Activated effector memory CD4-positive, alpha-beta T cell treated with anti-CD3 and anti-CD28 coated beads, Interleukin-2, amount 50 U/mL, for 16 hours (primary cell): ENCODE data around the gene DNAH8.

Experiments used
- DNase-seq: peaks from one replicate; pipeline ENCODE4 v3.0.0-alpha.2; 2020

DNAH8 gene

DNA sequence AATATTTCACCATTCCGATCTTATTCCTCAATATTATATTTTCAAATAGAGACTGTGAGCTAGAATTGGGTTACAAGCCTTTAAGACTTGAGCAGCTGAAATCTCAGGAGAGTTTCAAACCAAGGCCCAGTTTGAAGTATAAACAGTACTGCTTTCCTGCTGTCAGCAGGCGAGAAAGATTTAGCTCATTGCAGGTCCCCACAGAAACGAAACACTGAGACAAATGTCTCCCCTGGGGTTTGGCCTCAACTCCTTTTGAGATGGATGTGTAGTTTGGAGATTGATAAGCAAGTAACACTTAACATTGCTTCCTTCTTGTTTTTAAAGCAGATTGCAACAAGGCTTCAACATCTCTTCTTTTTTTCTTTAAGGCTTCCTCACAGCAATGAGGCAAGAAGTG lies 311.1 kb downstream of the DNAH8 start:
- no peak for DNase-seq

DNA sequence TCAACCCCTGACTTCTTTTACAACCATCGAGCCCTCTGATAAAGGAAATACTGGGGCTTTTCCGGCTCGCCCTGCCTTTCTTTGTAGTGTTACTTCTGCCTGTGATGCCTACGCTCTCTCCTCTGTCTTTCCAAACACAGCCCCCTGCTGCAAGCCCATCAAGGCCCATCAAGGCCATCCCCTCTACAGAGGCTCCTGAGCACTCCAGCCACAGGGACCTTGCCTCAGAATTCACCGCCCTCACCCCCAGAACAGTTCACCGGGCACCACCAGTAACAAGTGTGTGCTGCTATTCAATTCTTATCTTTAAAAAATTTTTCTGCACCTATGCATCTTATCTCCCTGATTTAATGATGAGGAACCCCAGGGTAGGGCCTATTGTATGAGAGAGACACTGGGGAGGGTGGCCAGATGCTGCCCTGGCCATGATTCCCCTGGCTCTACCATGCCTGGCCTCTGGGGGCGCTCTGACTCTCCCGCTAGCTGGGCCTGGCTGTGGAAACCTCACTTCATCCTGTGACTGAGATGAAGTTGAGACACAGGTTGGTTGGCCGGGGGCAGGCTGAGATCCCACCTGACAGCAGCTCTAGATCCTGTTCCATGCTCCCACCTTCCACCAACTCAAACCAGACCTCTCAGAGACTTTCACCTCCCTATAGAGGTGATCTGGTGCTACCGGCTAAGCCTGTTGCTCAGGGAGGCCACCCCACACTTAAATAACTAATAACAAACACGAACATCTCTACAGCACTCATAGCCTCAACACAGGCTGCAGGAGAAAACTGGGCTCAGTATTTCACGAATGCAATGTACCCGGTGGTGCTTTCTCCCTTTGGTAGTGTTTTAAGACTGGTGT lies 314.3 kb downstream of the DNAH8 start:
- peak; percentile 72 for DNase-seq

DNA sequence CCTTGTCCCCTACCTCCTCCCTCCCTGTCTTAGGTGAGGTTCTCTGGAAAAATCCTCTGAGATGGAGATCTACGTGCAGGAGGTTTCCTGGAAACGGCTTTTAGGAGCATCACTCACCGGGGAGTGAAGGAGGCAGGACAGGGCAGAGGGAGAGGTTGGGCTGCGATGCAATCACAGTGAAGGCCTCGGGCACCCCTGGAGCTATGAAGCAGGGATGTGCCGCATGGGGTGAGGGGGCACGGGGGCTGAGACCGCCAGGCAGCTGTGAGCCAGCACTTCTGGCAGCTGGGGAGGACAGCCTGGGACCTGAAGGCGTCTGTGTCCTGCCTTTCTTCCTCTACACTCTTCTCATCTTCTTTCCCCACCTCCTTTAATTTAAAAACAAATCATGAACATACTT lies 320.6 kb downstream of the DNAH8 start:
- DNase-seq = no peak

DNA sequence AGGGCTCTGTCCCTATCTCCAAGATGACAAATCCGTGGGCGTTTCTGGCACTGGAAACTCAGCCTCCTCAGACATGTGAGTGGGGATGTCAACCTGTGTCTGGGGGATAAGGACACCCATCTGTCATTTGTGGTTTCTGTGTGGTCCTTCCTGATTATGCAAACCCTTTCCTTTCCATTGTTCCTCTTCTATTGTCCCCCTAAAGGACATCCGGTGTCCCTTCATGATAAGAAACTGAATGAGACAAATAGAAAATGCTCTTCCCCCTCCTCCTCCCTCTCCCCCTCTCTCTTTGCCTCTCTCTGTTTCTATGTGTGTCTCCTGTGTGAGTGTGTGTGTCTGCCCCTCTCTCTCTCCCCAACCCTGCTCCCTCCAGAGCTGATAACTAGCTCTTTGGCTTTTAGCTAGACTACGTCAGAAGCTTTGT lies 322.0 kb downstream of the DNAH8 start:
- DNase-seq = no peak

DNA sequence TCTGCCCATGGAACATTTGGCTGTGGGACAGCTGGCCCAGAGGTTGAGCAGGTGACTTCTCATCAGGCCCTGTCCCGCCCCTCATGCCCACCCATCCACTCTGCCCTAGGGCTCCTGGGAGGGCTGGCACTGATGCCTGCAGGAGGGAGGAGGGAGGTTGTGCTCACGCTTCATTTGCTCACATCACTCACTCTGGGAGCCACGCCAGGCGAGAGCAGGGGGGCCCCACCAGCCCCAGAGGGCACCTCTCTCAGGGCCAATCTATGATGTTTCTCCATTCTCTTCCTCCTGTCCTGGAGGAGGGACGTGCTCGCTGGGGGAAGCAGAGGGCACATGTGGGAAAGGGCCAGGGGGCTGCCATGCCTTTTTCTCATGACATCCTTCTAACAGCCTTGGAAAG lies 322.6 kb downstream of the DNAH8 start:
- DNase-seq = peak; percentile 27

DNA sequence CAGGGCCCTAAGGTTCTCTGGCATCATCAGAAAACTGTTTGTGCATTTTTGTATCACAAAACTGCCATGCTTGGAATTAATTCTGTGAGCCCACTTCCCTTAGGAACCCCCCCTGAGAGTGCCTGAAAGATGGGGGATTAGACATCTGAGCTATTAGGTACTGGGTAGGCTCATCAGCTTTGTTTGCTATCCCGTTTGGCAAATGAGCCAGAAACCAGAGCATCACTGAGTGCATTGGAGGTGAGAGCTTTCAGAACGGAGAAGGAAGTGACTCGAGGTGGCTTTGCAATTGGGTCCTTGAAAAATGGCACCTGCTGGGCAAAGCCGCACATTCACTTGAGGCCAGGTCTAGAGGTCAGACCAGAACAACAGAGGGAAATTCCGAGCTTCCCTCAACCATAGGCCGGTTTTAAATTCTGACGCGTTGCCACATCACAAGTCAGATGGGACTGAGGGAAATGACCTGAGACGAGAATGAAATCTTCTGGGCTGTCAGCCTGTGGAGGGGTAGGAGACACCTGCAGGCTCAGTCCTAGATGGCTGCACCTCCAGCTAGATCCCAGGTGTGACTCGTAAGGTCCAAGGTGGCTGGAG lies 325.1 kb downstream of the DNAH8 start:
- DNase-seq = peak; percentile 36

DNA sequence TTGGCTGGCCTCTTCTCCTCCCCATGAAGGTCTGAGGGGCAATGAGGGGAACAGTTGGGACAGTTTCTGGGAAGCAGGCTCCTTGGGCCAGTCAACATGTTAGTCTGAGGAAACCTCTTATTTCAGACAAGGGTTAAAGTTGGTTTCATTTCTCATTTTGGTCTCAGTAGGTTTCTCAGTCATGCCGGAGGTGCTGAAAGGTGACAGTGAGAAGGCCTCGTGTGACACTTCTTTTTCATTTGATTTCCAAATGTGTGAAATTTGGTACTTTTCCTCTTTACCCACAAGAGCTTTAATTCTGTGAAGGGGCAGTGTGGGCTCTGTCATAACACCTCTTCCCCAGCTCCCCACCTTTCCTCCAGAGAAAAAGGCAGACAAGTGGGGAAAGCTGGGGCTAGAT lies 326.0 kb downstream of the DNAH8 start:
- no peak for DNase-seq

DNA sequence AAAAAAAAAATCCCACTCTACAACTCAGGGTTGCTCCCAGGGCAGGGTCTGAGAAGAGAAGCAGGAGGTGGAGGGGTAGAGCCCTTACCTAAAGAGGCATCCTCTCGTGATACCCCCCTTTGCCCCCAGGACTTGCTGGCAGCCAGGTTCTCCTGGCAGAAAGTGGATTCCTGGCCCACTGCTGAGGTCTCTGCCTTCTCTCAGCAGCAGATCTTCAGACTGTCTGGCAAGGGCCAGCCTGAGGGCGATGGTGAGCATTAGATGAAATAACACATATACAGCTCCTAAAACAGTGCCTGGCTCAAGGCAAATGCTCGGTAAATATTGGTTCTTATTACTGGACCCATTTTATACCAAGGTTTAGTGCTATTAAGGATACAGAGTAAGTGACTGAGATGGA lies 328.7 kb downstream of the DNAH8 start:
- DNase-seq = peak; percentile 50

DNA sequence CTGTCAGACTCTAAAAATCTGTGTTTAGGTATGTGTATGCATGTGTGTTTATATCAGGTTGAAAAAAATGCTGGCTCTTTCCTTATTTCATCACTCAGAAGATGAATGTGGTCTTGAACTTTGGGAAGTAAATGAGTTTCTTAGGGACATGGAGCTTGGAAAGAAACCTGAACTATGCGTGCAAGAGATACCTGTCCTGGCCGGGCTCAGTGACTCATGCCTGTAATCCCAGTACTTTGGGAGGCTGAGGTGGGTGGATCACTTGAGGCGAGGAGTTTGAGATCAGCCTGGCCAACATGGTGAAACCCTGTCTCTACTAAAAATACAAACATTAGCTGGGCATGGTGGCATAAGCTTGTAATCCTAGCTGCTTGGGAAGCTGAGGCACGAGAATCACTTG lies 329.1 kb downstream of the DNAH8 start:
- DNase-seq = peak; percentile 24

DNA sequence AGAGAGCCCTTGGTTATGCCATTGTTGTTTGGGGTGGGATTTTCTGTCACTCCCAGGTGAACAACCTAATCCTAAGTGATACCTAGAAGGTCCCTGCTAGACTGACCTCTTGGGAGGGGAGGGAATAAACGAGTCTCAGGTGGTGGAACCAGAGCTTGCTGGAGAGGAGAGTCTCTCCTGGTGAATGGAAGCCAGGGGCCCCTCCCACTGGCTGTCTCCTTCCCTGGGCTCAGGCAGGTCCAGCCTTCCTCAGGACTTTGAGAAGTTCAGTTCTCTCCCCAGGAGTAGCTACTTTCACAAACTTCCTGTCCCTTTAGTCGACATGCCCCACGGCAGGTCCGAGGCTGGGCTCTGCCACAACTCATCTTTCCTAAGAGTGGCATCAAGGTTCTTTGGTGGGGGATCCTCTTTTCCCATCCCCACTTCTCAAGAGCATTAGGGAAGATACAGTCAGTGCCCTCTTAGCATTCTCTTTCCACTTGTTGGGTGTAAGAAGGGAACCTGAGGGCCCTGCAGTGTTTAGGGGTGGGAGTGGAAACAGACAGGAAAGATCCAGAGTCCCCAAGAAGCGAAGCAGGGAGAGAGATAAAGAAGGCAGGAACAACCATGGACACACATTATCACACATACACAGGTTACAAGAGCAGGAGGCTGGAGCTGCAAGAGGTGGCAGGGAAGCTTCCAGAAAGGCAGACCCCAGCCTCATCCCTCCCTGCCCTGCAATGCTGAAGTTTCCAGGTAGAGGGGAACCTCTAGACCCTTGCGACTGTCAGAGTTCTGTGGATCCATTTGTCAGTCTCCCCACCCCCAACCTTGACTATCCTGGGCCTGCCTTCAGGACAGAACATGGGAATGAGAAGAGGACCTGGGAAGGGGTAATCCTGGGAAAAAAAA lies 332.6 kb downstream of the DNAH8 start:
- no peak for DNase-seq

DNA sequence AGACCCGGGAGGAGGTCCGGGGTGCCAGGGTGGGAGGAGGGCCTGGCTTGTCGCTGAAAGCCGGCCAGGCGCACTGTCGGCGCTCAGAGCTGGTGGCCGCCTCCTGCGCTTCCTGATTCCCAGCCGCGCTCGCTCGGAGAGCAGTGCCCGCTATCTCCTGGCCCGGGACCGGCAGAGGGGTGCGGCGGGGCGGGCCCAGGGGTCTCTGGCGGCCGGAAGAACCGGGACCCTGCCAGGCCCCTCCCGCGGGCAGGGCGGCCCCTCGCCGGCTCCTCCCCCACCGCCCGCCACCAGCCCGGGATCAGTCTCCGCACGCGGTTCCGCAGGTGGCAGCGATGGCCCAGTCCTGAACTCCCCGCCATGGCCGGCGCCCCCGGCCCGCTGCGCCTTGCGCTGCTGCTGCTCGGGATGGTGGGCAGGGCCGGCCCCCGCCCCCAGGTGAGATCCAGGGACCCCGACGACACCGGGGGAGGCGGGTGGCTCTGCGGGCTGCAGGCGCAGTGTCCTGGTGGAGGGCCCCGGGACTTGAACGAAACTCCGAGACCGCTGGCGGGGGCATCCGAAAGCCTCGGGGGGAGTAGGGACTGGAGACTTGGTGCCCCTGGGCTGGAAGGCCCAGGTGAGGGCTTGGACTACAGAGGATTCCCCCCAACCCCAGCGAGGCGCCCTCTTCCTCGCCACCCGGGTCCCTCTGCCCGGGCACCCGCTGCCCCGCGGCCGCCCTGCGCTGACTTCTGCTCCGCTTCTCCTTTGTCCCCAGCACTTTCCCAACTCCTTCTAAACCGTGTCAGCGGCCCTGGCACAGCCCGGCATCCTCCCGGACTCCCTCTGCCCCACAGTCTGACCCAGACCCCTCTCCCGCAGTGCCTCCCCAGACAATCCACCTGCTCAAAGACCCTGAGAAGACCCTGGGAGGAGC lies 333.6 kb downstream of the DNAH8 start, which contains the start of gene GLP1R:
Gene GLP1R, plus strand, starts transcription at position 301 of the 919 bp plus-strand sequence. Its CDS starts 60 bp downstream, at position 361.
- DNase-seq = no peak

DNA sequence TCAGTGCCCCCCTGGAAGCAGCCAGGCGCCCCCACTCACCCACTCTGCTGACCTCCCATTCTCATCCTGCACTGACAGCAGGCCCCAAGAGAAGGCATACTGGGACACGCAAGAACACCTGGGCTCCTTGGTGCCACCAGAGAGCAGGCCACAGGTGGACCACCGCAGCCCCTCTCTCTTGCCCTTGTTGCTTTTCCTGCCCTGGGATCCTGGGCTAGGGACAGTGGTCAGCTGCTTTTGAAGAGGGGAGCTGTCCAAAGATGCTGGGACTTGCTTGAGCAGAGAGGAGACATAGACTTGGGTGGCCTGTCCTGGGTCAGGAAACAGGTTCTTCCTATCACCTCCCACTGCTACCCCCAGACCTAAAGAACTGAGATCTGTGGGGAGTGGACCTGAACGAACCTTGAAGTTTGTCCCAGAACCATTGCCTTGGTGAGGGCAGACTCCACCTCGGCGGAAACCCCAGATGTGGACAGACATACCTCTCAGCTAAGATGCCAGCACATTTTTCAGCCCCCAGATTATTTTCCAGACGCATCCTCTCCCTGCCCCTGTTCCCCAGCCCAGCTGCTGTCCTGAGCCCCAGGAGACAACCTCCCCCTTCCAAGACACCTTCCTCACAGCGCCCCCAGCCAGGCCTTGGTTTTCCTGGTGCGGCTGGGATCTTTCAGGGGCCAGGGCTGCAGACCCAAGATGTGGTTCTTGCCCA lies 334.6 kb downstream of the DNAH8 start:
- DNase-seq = peak; percentile 49

DNA sequence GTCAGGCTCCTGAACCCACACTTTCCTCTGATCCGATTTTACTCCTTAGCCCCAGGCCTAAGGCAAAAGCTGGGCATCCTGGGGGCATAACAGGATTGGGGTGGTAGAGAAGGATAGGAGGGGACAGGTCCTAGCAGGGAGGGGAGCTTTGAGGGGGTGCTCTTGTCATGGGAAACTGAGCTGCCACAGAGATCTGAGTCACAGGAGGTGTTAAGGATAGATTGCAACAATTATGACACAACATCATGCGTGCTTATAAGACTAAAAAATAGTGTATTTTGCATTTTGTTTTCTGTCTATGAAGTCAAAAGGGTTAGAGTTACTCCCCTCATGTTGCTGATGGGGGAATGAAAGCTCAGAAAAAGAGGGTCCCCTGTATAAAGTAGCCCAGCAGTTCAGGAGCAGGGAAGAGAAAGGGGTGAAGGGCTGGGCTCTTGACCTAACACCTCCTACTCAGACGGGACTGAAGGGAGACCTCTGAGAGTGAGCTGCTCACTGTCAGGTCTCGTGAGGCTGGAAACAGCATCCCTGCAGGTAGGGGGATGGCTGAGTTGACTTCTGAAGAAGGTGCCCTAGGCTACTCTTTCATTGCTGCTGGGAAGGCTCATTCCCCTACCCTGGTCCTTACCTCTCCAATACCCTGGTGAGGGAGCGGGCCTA lies 335.5 kb downstream of the DNAH8 start:
- DNase-seq = peak; percentile 30

DNA sequence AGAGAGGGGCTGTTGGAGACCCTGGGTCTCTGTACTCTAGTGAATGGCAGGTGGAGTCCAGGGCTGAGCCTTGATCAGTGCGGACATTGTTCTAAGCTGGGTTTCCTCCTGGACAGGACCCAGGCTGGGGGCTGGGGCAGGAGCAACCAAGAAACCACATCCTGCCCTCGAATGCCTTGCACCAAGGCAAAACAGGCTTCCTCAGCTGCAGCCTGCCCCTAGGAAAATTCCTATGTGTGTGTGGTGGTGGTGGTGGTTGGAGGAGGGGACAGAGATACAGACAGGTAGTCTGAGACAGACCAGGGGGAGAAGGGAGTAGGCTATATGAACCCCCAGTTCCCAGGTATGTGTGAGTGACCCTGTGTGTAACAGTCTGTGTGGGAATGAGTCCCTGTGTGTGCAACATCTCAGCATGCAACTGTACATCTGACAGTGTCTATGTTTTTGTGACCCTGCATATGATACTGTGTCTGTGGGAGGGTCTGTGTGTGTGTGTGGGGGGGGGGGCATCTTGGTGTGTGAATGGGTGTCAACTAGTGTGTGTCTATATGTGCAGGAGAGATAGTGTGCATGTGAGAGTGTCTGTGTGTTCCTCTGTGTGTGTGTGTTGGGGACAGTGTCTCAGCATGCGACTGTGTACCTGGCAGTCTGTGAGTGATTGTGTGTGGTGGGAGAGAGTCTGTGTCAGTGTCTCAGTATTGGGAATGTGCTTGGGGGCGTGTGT lies 336.4 kb downstream of the DNAH8 start:
- peak; percentile 21 for DNase-seq

DNA sequence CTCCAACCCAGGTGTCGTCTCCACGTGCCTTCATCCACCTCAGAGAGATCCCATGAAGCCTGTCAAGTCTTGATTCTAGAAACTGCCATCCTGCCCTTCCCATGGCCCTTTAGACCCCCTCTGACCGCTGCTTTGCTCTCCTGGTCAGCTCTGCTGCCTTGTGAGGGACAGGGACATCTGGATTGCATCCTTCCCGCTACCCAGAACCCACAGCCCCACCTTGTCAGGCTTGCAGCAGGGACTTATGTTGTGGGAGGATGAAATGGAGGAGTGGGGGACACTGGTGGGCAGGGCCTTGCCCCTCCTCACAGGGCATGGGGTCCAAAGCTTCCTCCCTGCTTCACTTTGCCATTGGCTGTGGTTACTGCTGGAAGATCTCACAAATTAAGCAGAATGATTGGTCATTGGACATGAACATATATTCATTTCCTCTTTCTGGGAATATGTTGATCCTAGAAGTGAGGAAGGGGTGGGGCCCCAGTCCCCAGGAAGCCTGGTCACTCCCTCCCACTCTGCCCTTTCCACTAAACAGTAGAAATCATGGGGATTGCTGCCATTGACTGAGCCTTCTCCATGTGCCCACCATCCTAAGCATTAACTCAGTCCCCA lies 338.0 kb downstream of the DNAH8 start:
- DNase-seq = no peak

DNA sequence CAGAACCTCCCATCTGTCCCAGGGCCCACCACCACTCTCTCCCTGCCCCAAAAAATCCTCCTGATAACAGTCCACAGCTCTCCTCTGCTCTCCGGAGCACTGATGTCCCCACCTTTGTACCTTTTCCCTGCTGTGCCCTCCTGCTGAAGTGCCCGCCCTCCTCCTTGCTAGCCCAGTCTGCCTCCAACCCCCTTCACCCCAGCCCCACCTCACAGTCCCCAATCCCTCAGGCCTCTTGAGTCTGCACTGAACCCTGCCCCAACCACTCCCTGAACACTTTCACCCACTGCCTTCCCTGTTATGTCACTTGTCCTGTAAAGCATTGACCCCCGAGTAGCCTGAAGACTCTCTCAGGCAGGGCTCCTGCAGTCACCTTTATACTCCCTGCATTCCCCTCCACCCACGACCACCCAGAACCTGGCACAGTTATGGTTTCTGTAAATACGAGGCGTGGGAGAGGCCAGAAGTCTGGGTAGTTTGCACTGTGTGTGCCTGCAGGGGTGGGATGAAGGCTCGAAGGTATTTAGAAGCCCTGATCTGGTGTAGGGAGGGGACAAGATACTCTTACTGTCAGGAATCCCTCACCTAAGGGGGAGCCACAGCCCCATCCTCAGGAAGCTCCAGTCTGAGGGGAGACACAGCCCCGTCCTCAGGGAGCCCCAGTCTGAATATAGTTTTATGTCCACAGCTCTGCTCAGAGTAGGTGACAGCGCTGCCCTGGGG lies 338.9 kb downstream of the DNAH8 start:
- peak; percentile 52 for DNase-seq

DNA sequence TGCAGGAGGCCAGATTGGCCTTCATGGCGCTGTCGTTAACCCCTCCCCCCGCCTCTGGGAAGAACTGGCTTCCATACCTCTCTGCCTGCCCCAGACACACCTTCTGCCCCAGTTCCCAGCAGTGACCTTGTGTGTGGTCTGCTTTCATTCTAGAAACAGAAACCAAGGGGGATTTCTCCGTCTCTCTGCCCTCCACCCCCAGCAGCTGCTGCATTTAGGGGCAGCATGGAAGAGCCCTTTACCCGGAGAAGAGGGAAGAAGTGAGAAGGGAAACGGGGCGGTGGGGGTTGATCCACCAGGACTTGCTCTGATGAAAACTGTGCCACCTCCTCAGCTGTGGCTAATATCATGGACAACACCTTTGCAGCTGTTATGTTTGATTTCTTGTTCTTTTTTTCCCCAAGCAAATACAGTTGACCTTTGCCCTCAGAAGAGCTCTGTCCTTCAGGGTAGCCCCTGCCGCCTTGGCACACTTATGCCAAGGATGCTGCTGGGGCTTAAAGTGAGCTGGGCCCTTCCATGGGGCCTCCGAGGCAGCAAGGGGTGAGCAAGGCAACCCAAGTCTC lies 339.5 kb downstream of the DNAH8 start:
- peak; percentile 30 for DNase-seq

DNA sequence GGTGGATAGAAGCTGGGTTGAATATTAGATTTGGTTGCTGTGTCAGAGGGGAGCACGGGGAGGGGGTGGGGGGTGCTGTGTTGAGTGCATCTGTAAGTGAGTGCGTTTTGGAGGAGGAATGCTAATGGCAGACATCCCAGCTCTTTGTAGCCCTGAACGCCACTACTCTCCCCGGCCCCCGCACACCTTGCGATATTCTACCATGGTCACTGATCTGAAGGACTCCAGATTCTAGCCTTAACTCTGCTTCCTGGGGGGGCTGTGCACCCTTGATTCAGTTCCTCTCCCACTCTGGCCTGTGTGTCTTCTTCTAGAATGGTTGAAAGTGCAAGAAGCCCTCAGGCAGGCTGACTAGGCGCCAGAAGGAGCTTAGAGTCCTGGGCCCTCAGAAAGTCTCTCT lies 340.6 kb downstream of the DNAH8 start:
- peak; percentile 24 for DNase-seq

DNA sequence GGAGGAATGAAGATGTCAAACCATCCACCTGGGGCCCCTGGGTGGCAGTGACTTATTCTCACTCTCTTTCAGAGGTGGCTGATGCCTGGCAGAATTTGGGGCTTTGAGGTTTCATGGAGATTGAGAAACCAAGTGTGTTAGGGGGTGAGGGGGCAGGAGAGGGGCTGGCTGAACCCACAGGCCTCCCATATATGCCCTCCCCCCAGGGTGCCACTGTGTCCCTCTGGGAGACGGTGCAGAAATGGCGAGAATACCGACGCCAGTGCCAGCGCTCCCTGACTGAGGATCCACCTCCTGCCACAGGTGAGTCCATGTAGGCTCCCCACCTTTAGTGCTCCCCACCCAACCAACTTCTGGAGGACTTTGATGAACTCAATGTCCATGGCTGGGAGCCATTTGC lies 341.1 kb downstream of the DNAH8 start:
- no peak for DNase-seq
